Kidney (tissue), 14 donors: ENCODE results near the gene THADA. TPM values are rescaled to one million over a fixed set of nuclear protein-coding genes. Genes with fewer than 3 reads are reported as not detected.

Experiments
- DNase-seq, 5 donors: peaks; one replicate each; pipeline ENCODE4 v3.0.0-alpha.2; 2013 to 2020
- FAIRE-seq: peaks from 2 replicates; lab custom pipeline; 2012; peaks lifted over from hg19 to GRCh38; lab: Jason Lieb, UNC
- H3K27ac ChIP-seq, 2 donors: one replicate each; pipeline ENCODE4 v1.7.0; 2013; ENCODE audit warnings: low read depth in 2 of 2, low read length in 2 of 2, inconsistent platforms in 1 of 2
- H3K27me3 ChIP-seq: one replicate; pipeline ENCODE4 v1.7.1; 2013; ENCODE audit warnings: low read length, inconsistent platforms; ENCODE audit not compliant: control insufficient read depth, insufficient read depth
- H3K36me3 ChIP-seq, 3 donors: one replicate each; pipeline versions ENCODE4 v1.7.0 to v1.7.1; 2013; ENCODE audit warnings: low read length in 3 of 3, control low read depth in 1 of 3, inconsistent platforms in 1 of 3; ENCODE audit not compliant: insufficient read depth in 3 of 3, control insufficient read depth in 2 of 3
- H3K4me1 ChIP-seq, 3 donors: one replicate each; pipeline versions ENCODE4 v1.7.0 to v1.7.1; 2013; ENCODE audit warnings: low read length in 3 of 3, inconsistent platforms in 1 of 3, low read depth in 1 of 3; ENCODE audit not compliant: control insufficient read depth in 2 of 3, insufficient read depth in 2 of 3
- H3K4me3 ChIP-seq, 3 donors: one replicate each; pipeline versions ENCODE4 v1.7.0 to v1.8.1; 2013; ENCODE audit warnings: low read length in 3 of 3, control low read depth in 1 of 3, inconsistent platforms in 1 of 3
- H3K9ac ChIP-seq, 3 donors: one replicate each; pipeline versions ENCODE4 v1.7.0 to v1.7.1; 2013; ENCODE audit warnings: low read length in 3 of 3, control low read depth in 1 of 3, inconsistent platforms in 1 of 3
- H3K9me3 ChIP-seq, 3 donors: one replicate each; pipeline versions ENCODE4 v1.7.0 to v1.7.1; 2013; ENCODE audit warnings: low read length in 3 of 3, control low read depth in 1 of 3, inconsistent platforms in 1 of 3; ENCODE audit not compliant: control insufficient read depth in 2 of 3, insufficient read depth in 1 of 3
- CTCF ChIP-seq: IDR thresholded peaks from 3 replicates; pipeline ENCODE4 v1.5.1; 2012; ENCODE audit warnings: mild to moderate bottlenecking, moderate library complexity, borderline replicate concordance; ENCODE audit not compliant: insufficient read depth; ENCODE audit errors: extremely low read depth
- intact Hi-C: fragments of 100-400 bp; cut with DNase I; formaldehyde crosslinking; loops from one replicate; pipeline ENCODE4 v1.11.1; 2022
- polyA plus RNA-seq: library from polyadenylated mRNA; stranded (reverse); fragments of 350-450 nt; fragmentation: Illumina TruSeq; extraction: RNeasy Lipid Tissue Mini Kit (QIAGEN cat#74804); gene quantifications from one replicate; pipeline ENCODE4 v1.2.3, GENCODE V29; 2014; ENCODE audit warnings: low read depth, low replicate concordance; ENCODE audit not compliant: insufficient read depth
- total RNA-seq: library from RNA; stranded (reverse); fragmentation: NEBNext Ultra II Directional; extraction: Animal tissue kit (Norgen Biotek cat#: 25700); gene quantifications from one replicate; pipeline ENCODE4 v1.2.1, GENCODE V29; 2021
- donor health status: control.
- donor health status: control.
- donor health status: control.
- donor health status: control.
- donor health status: control.
- donor health status: DM: yes; HTN: yes; CAD: no.
- donor health status: Normal renal cell carcinoma (clear cell type).

THADA gene
- total and polyA plus RNA-seq, 2 donors from 2014 or later, result 21.4 to 45.1 TPM

GRCh38 chr2:43393918-43394317, 201.9 kb downstream of the THADA start:
- no peak overlapping the region for H3K9ac ChIP-seq
- FAIRE-seq (no peak), DNase-seq (no peak)
- H3K27ac ChIP-seq, result no peak overlapping the region
- peaks cover 0 to 6% (median 0%) of the 10 kb centered on the region in 3 donors for H3K4me1 ChIP-seq
- no peak for TF ChIP-seq CTCF
- peaks cover 2 to 5% (median 5%) of the 10 kb centered on the region in 3 donors for H3K36me3 ChIP-seq
- no peaks in the 10 kb centered on the region for H3K27me3 ChIP-seq
- intact Hi-C loops, result no loop called here
- no peak overlapping the region for H3K4me3 ChIP-seq
- H3K9me3 ChIP-seq, result no peaks in the 10 kb centered on the region

GRCh38 chr2:43391878-43392215, 204.0 kb downstream of the THADA start:
- intact Hi-C loops, result no loop called here
- Histone ChIP-seq H3K27ac (peak overlapping the region in 1 of 2 donors; percentile 32), H3K36me3 (peaks cover 2 to 5% (median 3%) of the 10 kb centered on the region in 3 donors), H3K27me3 (no peaks in the 10 kb centered on the region), H3K9me3 (no peaks in the 10 kb centered on the region), H3K4me3 (no peak overlapping the region), H3K4me1 (peaks cover 0 to 14% (median 7%) of the 10 kb centered on the region in 3 donors), H3K9ac (no peak overlapping the region)
- TF ChIP-seq CTCF, result no peak
- peak in 1 of 5 donors; percentile 71 for DNase-seq
- FAIRE-seq, result peak; percentile 57

DNA sequence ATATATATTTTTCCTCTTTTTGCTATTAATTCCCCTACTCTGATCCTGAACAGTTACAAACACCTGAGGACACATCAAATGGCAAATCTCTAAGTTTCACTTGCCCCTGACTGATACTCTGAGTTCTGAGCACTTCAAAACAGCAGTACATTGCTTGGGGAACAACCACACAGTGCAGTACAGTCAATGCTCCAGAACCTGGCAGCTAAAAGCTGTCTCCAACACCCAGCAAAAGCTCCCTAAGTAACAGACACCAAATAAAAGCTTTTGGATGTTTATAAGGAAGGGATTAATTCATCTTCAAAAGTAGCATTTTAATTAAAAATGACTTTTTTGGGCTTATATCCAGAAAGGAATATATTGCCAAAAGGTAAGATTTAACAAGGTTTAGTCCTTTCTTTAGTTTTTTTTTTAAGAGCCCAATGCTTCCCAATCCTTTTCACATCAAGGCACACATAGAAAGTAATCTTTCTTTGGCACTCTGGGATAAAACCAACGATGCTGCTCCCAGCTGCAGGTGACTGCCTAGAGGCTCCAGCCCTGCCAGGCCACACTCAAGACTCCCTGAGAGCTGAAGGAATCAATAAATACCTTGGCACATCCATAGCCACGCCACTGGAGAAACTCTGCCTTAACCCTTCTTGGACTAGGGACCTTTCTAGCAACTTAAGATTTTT, 204.5 kb downstream of the THADA start:
- DNase-seq (no peak), FAIRE-seq (no peak)
- no peaks in the 10 kb centered on the region for H3K9me3 ChIP-seq
- H3K27me3 ChIP-seq, result no peaks in the 10 kb centered on the region
- H3K4me1 ChIP-seq, result peaks cover 0 to 14% (median 7%) of the 10 kb centered on the region in 3 donors
- H3K4me3 ChIP-seq, result no peak overlapping the region
- intact Hi-C loops, result no loop called here
- peak overlapping the region in 1 of 2 donors; percentile 32 for H3K27ac ChIP-seq
- H3K9ac ChIP-seq, result no peak overlapping the region
- TF ChIP-seq CTCF, result no peak
- peaks cover 2 to 5% (median 3%) of the 10 kb centered on the region in 3 donors for H3K36me3 ChIP-seq
